Glutamatergic neuron (in vitro differentiated cells): ENCODE data around the gene LIN9. TPM values are rescaled to one million over a fixed set of nuclear protein-coding genes. Genes with fewer than 3 reads are reported as not detected.
A peak's percentile ranks its signal among the peaks of the same experiment; 100 is the strongest.

Source experiments
- DNase-seq: peaks from one replicate; pipeline ENCODE4 v3.0.0; 2022
- H3K27ac Mint-ChIP-seq: one replicate; pipeline ENCODE4 v1.8.0; 2020; ENCODE audit warnings: mild to moderate bottlenecking, mixed read lengths, inconsistent platforms; ENCODE audit not compliant: unreplicated experiment
- H3K27me3 Mint-ChIP-seq: one replicate; pipeline ENCODE4 v1.8.0; 2020; ENCODE audit warnings: mild to moderate bottlenecking, moderate library complexity, mixed read lengths, inconsistent platforms; ENCODE audit not compliant: unreplicated experiment
- H3K36me3 Mint-ChIP-seq: one replicate; pipeline ENCODE4 v1.8.0; 2020; ENCODE audit warnings: mild to moderate bottlenecking, mixed read lengths, inconsistent platforms; ENCODE audit not compliant: unreplicated experiment
- H3K4me1 Mint-ChIP-seq: one replicate; pipeline ENCODE4 v1.8.0; 2020; ENCODE audit warnings: mild to moderate bottlenecking, low read depth, mixed read lengths, inconsistent platforms; ENCODE audit not compliant: unreplicated experiment
- H3K4me3 Mint-ChIP-seq: one replicate; pipeline ENCODE4 v1.8.0; 2020; ENCODE audit warnings: mild to moderate bottlenecking, mixed read lengths, inconsistent platforms; ENCODE audit not compliant: unreplicated experiment
- H3K9me3 Mint-ChIP-seq: one replicate; pipeline ENCODE4 v1.8.0; 2020; ENCODE audit warnings: mild to moderate bottlenecking, moderate library complexity, mixed read lengths, inconsistent platforms; ENCODE audit not compliant: unreplicated experiment
- total RNA-seq: library from RNA; stranded (reverse); fragmentation: NEBNext Ultra II Directional; extraction: Animal tissue kit (Norgen Biotek cat#: 25700); gene quantifications from one replicate; pipeline ENCODE4 v1.2.1, GENCODE V29; 2021; ENCODE audit not compliant: unreplicated experiment
- TF ChIP-seq, protein P1 (sequence below): fragments of 200-600 bp; sonication (generic); IDR thresholded peaks from one replicate; pipeline ENCODE4 v1.5.0; 2021; ENCODE audit not compliant: partially characterized antibody, unreplicated experiment

Gene LIN9
- total RNA-seq, 1 donor from 2014 or later, result 7.1 TPM

DNA sequence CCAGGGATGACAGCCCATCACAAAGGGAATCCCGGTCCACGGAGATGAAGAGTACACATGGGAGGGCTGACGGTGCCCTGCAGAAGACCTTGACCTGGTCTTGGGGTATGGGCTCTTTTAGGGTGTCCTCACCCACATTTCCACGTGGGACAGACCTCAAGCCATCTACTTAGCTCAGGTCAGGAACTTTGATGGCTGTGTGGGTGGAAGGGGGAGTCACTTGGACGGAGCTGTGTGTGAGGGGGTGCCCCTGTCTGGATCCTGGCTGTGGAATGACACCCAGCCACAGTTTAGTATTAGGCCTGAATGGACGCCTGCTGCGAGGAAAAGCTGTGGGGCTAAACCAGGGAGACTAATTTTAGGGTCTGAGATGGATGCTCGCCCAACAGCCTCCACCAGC, 96.4 kb downstream of the LIN9 start:
- no peak for DNase-seq
- H3K4me1 Mint-ChIP-seq, result peaks cover 26% of the 10 kb centered on the region

DNA sequence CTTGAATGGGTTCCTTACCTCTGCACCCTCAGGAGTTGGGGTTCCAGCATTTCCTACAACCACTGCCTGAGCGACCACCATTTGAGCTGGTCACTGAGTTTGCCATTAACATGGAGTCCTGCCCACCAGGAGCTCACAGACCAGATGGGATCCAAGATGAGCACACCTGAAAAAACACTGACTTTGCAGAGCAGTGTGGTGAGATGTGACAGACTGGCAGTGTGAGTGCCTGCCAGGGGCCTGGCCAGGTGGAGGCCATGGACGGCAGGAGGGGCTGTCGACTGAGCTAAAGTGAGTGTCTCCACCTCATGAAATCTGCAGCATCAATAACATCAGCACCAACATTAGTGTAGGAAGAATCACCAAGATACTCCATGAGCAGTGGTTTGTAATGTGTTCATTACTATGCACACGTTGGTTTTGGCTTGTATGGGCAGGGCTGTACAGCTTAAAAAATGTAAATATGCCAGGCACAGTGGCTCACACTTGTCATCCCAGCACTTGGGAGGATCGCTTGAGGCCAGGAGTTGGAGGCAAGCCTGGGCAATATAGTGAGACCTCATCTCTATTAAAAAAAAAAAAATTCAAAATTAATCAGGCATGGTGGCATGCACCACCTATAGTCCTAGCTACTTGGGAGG, 97.7 kb downstream of the LIN9 start:
- H3K9me3 Mint-ChIP-seq, result peaks cover 7% of the 10 kb centered on the region
- no peak overlapping the region for H3K27ac Mint-ChIP-seq

More for the DNA sequence above, 96.4 kb downstream of the LIN9 start:
- Mint-ChIP-seq H3K27ac (no peak overlapping the region), H3K9me3 (peaks cover 5% of the 10 kb centered on the region), H3K36me3 (no peaks in the 10 kb centered on the region), H3K4me3 (no peak overlapping the region), H3K27me3 (peaks cover 3% of the 10 kb centered on the region)
- TF ChIP-seq, protein P1, sequence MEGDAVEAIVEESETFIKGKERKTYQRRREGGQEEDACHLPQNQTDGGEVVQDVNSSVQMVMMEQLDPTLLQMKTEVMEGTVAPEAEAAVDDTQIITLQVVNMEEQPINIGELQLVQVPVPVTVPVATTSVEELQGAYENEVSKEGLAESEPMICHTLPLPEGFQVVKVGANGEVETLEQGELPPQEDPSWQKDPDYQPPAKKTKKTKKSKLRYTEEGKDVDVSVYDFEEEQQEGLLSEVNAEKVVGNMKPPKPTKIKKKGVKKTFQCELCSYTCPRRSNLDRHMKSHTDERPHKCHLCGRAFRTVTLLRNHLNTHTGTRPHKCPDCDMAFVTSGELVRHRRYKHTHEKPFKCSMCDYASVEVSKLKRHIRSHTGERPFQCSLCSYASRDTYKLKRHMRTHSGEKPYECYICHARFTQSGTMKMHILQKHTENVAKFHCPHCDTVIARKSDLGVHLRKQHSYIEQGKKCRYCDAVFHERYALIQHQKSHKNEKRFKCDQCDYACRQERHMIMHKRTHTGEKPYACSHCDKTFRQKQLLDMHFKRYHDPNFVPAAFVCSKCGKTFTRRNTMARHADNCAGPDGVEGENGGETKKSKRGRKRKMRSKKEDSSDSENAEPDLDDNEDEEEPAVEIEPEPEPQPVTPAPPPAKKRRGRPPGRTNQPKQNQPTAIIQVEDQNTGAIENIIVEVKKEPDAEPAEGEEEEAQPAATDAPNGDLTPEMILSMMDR, result no peak

DNA sequence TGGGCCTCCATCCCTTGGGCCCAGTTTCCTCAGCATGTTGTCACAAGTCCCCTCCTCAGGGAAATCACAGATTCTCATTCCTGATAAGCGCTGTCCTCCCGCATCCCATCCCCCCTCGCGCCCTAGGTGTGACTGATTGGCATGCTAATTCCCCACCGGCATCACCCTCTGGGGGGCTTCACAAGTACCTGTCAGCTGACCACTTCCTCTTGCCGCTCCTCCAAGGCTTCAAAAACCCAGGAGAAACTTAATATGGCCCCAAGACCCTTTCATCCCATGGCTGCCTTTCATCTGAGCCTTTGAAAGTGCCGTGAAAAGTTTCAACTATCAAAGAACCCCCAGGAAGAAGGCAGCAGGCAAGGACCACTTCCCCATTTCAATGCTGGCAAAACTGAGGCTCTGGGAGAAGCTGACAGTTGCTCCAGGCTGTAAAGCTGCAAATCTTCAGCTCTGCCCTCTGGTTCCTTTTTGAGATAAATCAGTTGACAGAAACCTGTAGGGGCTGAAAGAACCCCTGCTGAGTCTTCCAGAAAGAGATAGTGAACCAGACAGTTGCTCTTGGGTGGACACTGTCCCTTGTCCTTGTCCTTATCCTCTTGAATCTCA, 98.3 kb downstream of the LIN9 start:
- TF ChIP-seq, protein P1, result no peak
- Mint-ChIP-seq H3K9me3 (peaks cover 6% of the 10 kb centered on the region), H3K27me3 (peaks cover 1% of the 10 kb centered on the region), H3K36me3 (no peaks in the 10 kb centered on the region), H3K27ac (no peak overlapping the region), H3K4me1 (peaks cover 16% of the 10 kb centered on the region), H3K4me3 (no peak overlapping the region)
- no peak for DNase-seq

More for the DNA sequence above, 97.7 kb downstream of the LIN9 start:
- no peak overlapping the region for H3K4me3 Mint-ChIP-seq
- TF ChIP-seq, protein P1, result no peak
- no peaks in the 10 kb centered on the region for H3K36me3 Mint-ChIP-seq
- DNase-seq, result no peak
- peaks cover 21% of the 10 kb centered on the region for H3K4me1 Mint-ChIP-seq
- peaks cover 3% of the 10 kb centered on the region for H3K27me3 Mint-ChIP-seq

DNA sequence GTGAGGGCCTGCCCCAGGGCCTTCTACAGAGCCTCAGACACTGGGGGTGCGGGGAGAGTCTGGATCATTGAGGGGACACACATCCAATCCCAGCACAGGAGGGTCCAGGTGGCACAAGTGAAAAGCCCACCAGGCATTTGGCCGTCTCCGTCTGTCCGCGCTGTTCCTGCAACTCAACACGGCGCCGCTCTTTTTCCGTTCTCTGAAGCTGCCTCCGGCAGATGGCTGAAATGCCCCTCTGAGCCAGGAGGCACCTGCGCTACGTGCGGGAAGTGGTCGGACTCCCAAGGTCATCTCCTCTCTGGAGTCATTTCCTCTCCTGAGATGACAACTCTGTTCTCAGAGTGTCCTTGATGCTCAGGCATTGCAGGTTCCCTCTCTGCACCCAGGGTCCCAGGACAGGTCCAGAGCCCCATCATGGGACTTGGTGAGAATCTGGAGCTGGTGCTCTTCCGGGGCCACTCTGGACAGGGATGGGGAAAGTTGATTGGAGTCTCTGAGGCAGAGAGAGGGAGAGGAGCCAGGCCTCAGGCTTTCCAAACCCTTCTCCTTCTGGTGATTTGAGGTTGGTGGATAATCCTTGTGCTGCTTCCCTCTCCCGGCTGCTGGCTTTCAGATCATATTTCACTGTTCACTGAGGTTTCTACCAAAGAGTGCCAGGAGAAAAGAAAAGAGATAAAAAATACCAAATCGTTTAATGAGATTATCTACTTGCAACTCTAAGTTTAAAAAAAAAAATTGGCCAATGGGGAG, 99.5 kb downstream of the LIN9 start:
- H3K36me3 Mint-ChIP-seq, result no peaks in the 10 kb centered on the region
- no peaks in the 10 kb centered on the region for H3K27me3 Mint-ChIP-seq
- no peak for DNase-seq
- TF ChIP-seq, protein P1, result no peak
- H3K9me3 Mint-ChIP-seq, result peaks cover 2% of the 10 kb centered on the region
- H3K4me1 Mint-ChIP-seq, result peaks cover 9% of the 10 kb centered on the region
- H3K4me3 Mint-ChIP-seq, result peak overlapping the region; percentile 20
- no peak overlapping the region for H3K27ac Mint-ChIP-seq
